ENCODE data around the gene IZUMO1.
"Not testable (repeated sequence)": the region's sequence is repeated elsewhere in the genome, so short reads cannot be mapped to it uniquely, and the experiment has no call there.

Gene IZUMO1

DNA sequence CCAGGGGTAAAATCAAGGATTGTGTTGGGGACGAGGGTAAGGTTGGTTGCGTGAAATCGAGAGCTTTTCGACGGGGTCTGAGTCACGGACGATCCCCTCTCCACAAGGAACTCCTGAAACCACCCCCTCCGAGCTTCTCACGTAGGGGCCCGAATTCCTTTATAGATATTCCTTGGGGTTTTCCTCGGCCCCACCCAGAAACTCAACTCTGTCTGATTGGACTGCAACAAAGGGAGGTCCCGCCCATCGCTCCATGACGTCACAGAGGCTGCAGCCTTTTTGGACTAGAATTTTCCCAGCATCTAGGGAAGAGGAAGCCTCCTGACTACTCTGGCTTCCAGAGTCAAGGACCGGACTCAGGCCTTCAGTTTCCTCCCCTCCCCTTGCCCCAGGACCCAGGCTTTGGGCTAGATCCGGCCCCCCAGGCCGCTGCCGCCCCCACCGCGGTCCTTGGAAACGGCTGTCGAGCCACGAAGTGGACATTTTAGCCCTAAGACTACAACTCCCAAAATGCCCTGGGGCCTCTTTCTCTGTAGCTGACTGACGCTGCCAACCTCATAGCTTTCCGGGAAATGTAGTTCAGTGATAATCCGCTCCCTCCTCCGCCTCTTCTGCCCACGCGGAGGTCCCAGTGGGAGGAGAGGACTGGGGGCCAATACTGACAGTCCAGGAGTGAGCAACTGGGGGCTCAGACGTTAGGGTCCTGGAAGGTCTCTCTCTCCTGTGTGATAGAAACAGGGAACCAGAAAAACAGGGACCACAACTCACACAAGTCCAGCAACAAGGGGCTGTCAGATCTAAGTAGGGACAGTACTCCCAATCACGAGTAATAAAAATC is at the start of gene IZUMO1:
Gene IZUMO1 (minus strand): TSS at position 172 of the 838 bp plus-strand sequence. CDS start 1,050 bp downstream, outside the sequence.
- DNase-seq = peak; percentile 92

DNA sequence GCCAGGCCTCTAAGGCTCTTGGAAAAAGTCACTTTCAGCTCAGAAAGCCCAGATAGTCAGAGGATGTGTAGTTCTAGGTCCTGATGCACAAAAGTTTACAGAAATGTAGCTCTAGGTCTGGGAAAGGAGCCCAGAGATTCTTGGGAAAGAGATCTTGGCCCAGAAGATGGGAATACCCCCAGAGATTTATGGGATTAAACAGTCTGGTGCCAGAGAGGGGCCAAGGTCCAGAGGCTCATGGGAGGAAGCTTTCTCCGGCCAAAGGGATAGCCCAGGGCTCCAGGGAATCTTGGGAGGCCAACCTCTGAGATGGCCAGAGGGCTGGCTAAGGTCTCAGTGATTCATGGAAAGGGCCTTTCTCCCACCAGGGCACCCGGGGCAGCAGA is 49.0 kb upstream of the IZUMO1 start:
- DNase-seq = no peak

DNA sequence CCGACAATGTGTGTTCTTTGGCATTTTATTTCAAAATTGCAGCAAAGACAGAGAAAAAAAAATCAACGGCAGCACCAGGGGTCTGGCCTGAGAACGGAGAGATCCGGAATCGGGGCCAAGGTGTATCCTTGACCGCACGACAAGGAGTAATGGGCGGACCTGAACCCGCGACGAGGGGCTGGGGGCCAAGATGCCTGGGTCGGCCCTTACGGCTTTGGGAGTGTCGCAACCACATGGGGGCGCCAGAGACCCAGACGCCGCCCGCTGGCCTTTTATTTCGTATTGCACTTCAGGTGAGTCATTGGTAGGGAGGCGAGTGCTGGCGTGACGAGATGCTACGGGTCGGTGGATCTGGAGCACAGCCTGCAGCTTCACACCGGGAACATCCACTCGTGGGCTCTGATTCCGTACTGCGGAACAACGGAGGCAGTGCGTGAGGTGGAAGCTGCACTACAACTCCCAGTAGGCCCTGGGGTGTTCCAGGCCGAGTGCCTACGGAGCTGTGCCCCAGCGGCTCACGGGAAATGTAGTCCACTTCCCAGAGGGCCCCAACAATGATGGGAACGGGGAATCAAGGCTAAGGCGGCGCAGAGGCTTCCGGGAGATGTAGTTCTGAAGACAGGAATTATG is 48.5 kb upstream of the IZUMO1 start:
- peak; percentile 85 for DNase-seq

DNA sequence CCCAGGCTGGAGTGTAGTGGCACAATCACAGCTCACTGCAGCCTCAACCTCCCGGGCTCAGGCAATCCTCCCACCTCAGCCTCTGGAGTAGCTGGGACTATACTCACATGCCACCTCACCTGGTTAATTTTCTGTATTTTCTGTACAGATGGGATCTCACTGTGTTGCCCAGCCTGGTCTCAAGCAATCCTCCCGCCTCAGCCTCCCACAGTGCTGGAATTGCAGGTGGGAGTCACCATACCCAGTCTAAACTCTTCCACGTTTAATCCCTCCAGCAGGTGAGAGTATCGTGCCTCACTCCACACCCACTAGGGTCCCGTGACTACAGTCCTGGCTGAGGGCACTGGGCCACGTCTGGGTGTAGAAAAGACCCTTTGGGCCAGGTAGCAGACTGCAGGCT is 47.6 kb upstream of the IZUMO1 start:
- no peak for DNase-seq

DNA sequence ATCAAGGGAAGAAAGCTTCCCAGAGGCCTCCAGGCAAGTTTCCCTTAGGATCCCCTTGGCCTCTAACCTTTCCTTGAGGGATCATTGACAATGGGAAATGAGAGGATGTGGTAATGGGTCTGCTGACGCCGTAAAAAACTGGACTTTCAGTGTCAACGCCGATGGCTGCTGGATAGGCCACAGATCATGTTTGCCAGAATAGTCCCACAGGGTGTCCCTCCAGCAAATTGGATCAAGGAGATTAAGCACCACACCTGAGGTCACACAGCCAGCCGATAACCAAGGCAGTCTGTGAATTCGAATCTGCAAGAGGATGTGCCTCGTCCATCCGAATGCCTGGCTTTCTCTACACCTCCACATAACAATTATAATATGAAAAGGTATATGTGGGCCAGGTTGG is 46.6 kb upstream of the IZUMO1 start:
- DNase-seq = no peak

DNA sequence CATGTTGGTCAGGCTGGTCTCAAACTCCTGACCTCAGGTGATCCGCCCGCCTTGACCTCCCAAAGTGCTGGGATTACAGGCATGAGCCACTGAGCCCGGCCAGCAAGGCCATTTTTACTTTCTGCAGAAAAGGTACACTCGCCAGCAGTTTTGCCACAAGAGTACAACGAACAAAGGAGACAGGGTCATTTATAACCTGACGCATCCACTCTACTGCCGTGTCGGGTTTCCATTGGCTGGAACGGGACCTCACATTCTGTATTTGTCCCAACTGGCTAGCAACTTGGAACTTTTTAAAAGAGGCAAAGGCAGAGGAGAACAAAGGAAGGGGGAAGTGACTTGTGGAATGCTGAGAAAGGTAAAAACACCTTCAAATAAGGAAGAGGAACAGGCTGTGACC is 40.6 kb upstream of the IZUMO1 start:
- not testable (repeated sequence) for DNase-seq

DNA sequence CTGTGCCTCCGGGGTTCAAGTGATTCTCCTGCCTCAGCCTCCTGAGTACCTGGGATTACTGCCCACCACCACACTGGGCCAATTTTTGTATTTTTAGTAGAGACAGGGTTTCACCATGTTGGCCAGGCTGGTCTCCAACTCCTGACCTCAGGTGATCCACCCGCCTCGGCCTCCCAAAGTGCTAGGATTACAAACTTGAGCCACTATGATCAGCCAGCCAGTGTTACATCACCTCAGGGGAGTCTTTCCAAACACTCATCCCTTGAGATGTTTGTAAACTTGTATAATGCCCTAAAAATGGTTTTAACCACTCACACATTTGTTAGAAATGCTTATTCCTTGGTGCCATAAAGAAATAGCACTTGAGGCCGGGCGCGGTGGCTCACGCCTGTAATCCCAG is 39.7 kb upstream of the IZUMO1 start:
- not testable (repeated sequence) for DNase-seq

DNA sequence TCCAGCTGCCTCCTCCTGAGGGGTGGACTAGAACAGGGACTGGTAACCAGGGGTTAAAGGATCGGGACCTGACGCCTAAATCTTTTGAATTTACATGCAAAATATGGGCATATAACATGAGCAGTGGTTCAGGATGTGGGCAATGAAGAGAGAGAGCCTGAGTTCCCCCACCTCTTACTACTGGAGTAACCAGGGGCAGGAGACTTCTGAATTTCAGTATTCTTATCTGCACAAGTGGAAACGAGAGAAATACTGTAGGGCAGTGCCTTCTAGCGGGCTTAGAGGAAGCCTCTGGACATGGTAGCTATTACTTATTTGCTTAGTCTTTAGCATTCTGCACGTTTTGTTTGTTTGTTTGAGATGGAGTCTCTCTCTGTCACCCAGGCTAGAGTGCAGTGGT is 37.8 kb upstream of the IZUMO1 start:
- DNase-seq = no peak

DNA sequence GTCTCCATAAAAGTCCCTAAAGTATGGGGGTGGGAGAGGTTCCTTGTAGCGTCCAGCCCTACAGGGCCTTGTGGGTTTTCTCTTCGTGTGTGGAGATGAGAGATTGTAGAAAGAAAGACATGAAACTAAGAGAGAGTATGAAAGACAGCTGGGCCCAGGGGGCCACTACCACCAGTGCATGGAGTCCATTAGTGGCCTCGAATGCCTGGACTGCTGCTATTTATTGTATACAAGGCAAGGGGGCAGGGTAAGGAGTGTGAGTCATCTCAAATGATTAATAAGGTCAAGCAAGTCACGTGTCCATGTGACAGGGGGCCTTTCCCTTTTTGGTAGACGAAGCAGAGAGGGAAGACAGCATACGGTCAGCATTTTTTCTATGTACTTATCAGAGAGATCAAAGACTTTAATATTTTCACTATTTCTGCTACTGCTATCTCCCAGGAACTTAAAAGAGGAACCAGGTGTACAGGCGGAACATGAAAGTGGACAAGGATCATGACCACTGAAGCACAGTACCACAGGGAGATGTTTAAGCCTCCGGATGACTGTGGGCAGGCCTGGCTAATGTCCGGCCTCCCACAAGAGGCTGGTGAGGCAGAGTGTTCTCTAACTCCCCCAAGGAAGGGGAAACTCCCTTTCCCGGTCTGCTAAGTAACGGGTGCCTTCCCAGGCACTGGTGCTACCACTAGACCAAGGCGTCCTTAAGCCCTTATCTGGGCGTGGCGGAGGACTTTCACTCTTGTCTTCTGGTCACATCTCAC is 34.1 kb upstream of the IZUMO1 start:
- DNase-seq = peak; percentile 26

DNA sequence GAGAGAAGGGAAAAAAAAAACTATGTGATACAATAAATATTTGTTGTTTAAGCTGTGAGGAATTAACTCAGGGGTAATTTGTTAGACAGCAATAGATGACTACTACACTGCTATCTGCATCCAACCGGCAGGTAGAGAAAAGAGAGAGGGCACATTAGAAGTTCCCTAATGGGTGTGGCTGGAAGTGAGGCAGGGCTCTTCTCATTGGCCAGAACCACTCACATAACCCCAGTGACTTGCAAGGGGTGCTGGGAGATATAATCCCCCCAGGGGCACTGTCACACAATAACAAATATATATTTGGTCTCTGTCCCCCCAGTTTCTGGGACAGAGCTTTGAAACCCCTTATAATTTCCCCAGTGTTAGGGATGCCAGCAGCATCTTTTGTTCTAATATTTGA is 32.9 kb upstream of the IZUMO1 start:
- no peak for DNase-seq

DNA sequence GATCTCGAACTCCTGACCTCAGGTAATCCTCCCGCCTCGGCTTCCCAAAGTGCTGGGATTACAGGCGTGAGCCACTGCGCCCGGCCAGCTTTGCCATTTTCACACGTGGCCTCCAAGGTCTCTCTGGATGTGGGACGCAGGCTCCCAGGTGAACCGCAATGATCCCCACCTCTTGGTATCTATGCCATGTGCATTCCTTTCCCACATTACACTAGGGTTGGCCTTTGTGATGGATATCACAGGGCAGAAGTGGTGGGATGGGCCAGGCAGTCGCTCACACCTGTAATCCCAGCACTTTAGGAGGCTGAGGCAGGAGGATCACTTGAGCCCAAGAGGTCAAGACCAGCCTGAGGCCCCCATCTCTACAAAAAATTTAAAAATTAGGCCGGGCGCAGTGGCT is 31.0 kb upstream of the IZUMO1 start:
- no peak for DNase-seq

DNA sequence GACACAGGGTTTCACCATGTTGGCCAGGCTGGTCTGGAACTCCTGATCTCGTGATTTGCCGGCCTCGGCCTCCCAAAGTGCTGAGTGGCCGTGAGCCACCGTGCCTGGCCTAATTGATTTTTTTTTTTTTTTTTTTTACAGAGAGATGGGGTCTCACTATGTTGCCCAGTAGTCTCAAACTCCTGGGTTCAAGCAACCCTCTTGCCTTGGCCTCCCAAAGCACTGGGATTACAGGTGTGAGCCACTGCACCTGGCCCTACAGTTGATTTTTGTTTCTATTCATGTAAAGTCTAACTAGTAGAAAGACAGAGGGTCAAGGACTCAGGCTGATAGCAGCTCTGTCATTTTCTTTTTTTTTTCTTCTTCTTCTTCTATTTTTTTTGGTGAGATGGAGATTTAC is 30.4 kb upstream of the IZUMO1 start:
- no peak for DNase-seq

DNA sequence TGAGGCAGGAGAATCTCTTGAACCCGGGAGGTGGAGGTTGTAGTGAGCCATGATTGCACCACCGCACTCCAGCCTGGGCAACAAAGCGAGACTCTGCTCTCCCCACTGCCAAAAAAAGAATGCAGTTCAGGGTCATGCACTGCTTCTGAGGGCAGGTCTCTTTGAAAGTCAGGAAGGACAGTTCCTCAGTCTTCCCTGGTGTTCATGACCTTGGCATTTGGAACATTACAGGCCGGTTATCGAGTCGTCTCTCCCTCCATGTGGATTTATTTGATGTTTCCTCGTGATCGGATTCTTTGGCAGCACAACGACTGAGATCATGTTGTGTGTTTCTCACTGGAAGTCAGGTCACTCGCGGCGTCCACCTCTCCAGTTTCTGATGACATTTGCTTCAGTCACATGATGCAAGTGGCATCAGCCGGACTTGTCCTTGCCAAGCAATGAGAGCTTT is 25.8 kb upstream of the IZUMO1 start:
- DNase-seq = no peak

DNA sequence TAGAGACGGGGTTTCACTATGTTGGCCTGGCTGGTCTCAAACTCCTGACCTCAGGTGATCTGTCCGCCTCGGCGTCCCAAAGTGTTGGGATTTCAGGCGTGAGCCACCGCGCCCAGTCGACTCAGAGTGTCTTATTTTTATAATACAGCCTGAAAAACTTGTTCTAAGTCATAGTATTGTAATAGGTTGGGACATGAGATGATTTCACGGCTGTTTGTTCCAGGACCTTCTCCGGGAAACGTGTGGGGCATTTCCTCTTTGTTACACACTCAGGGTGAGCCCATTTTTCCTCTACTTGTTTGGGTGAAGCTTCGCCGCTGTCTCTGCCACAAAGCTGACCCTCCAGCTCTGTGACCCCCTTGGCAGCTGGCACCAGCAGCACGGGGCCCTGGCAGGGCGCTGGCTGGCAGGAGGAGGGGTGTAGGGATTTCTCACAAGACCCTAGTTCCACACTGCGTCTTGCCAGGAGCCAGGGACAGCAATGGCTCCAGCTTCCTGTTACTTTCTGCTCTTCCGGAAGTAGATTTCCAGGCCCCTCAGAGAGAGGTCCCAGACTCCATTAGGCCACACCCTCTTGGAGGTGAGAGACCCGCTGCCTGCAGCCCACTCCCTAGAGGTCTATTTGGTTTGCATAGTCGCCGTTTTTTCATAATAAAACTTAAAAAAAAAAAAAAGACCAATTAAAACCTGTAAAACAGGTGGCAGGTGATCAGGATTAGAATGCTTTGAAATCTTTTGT is 24.2 kb upstream of the IZUMO1 start:
- DNase-seq = no peak

DNA sequence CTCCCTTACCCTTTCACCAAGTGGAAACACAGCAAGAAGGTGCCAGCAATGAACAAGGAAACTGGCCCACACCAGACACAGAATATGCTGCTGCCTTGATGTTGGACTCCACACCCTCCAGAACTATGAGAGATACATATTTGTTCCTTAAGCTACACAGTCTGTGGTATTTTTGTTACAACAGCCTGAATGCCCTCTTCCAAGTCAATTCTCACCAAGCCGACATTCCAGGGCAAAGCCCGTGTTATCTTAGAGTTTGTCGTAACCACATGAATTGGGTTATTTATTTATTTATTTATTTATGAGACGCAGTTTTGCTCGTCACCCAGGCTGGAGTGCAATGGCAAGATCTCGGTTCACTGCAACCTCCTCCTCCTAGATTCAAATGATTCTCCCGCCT is 23.6 kb upstream of the IZUMO1 start:
- DNase-seq = peak; percentile 52

DNA sequence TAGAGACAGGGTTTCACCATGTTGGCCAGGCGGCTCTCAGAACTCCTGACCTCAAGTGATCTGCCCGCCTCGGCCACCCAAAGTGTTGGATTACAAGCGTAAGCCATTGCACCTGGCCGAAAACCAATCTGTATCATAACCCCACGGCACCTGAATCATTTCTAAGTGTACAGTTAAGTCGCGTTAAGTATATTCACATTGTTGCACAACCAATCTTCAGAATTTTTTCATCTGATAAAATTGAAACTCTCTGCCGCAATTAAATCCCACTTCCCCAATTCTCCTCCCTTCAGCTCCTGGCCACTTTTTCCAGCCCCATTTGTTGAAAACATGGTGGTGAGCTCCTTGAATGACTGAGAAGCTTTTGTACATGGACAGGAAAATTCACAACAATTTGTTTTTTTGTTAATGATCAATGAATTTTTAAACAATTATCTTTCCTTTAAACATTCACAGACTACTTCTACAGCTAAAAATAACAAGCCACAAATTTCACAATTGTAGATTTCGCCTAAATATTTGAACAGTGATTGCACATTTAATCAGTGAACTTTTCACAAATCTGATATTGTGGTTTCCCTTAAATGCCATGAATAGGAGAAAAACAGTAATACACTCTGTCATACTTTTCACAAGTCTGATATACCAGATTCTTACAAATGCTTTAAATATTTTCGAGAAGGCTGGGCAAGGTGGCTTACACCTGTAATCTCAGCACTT is 22.4 kb upstream of the IZUMO1 start:
- DNase-seq = no peak

DNA sequence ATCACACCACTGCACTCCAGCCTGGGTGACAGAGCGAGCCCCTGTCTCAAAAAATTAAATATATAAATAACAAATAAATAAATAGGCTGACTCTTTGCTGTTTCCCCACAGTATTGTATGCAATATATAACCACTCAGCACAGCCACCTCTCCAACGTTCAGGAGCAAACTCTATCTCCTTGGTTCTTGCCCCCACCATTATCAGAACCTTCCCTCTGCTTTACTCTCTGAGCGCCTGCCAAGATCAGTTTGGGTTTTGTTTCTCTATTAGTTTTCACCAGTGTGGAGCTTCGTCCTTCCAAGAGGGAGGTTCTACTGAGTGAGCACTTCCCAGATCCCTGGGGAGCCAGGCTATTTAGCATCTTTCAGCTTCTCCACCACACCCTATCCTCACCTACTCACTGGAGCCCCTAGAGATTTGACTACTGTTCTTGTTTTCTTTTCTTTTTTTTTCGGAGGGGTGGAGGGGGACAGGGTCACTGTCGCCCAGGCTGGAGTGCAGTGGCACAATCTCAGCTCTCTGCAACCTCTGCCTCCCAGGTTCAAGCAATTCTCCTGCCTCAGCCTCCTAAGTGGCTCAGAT is 21.6 kb upstream of the IZUMO1 start:
- DNase-seq = not testable (repeated sequence)

DNA sequence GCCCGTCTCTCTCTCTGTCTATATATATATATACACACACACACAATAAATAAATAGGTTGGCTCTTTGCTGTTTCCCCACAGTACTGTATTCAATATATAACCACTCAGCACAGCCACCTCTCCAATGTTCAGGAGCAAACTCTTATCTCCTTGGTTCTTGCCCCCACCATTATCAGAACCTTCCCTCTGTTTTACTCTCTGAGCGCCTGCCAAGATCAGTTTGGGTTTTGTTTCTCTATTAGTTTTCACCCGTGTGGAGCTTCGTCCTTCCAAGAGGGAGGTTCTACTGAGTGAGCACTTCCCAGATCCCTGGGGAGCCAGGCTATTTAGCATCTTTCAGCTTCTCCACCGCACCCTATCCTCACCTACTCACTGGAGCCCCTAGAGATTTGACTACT is 19.1 kb upstream of the IZUMO1 start:
- not testable (repeated sequence) for DNase-seq

DNA sequence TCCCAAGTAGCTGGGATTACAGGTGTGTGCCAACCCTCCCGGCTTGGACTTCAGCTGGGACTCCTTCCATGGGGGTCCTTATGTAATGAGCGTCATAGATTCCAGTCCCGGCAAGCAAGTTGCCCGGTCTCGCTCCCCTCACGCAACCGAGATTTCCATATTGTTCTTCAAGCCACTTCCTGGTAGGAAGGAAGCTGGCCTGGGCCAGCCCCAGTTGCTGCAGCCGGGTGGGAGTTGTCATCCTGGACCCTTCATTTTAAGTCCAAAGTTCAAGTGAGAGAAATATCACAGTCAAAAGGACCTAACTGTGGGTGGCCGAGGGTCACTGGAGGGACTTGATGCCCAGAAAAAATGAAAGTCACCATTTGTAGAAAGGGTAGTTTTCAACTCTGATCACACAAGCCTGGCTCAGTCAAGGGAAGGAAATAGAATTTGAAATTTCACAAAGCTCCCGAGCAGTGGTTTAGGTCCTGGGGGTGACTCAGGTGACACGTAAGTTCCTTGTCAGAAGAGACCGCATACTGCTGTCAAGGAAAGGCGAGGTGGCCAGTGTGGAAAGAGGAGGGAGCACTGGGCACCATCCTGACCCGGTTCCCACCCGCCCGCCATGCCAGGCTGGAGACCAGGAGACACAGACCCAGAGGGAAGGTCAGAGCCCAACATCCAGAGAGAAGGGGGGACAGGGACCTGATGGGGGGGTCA is 13.9 kb upstream of the IZUMO1 start:
- no peak for DNase-seq

DNA sequence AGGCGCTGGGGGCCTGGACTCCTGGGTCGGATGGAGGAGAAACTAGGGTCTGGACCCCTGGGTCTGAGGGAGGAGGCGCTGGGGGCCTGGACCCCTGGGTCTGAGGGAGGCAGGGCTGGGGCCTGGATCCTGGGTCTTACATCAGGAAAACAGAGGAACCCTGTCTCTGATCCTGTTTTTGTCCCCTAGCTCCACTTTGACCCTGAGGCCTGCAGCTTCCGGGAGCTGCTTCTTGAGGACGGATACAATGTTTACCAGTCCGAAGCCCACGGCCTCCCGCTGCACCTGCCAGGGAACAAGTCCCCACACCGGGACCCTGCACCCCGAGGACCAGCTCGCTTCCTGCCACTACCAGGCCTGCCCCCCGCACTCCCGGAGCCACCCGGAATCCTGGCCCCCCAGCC is 11.0 kb upstream of the IZUMO1 start:
- no peak for DNase-seq

DNA sequence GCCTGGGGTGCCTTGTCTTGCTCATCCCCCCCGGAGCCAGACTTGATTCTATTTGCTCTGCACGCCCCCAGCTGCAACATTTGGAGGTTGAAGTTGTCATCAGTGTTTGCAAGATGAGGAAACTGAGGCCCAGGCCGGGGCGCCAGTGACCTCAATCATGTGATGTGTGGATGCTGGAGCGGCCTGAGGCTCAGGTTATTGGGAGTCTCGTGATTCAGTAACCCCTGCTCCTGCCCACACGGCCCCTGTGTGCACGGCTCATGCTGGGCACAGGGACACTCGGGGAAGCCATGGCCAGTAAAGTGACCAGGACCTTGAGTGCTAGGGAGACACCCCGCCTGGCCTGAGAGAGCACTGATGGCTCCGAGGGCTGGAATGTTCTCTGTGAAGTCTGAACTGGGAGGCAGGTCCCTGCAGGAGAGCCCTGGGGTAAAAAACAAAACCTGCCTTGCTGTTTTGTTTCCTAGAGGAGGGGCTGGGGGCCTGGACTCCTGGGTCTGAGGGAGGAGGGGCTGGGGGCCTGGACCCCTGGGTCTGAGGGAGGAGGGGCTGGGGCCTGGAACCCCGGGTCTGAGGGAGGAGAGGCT is 10.5 kb upstream of the IZUMO1 start:
- DNase-seq = no peak

Data from NCI-H226 (cell line).